Measurements from ENCODE around the gene GPNMB. TPM values are rescaled to one million over a fixed set of nuclear protein-coding genes. Genes with fewer than 3 reads are reported as not detected.
"Not testable (repeated sequence)": the region's sequence is repeated elsewhere in the genome, so short reads cannot be mapped to it uniquely, and the experiment has no call there.

The GPNMB gene
- total RNA-seq, 4 donors from 2014 or later: 91.3 to 294 (median 143) TPM

DNA sequence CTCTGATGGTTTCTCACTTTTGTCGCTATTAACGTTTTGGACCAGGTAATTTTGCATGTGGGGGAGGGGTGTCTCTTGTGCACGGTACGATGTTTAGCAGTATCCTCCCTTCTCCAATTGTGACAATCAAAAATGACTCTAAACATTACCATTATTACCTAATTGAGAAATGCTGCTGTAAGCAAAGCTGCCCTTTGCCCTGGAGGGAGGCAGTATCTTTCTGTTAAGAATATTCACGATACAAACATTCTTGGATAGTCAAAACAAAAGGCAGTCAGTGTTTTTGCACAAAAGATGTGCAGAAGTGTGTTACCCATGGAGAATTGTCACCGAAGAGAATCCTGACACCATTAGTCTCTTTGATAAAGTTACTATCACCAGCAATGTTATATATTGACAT, 62.2 kb downstream of the GPNMB start:
- ATAC-seq (ENCODE audit: low FRiP score) (no peak), DNase-seq (ENCODE audit: low spot score) (no peak)
- TF ChIP-seq, protein P1, sequence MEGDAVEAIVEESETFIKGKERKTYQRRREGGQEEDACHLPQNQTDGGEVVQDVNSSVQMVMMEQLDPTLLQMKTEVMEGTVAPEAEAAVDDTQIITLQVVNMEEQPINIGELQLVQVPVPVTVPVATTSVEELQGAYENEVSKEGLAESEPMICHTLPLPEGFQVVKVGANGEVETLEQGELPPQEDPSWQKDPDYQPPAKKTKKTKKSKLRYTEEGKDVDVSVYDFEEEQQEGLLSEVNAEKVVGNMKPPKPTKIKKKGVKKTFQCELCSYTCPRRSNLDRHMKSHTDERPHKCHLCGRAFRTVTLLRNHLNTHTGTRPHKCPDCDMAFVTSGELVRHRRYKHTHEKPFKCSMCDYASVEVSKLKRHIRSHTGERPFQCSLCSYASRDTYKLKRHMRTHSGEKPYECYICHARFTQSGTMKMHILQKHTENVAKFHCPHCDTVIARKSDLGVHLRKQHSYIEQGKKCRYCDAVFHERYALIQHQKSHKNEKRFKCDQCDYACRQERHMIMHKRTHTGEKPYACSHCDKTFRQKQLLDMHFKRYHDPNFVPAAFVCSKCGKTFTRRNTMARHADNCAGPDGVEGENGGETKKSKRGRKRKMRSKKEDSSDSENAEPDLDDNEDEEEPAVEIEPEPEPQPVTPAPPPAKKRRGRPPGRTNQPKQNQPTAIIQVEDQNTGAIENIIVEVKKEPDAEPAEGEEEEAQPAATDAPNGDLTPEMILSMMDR (IDR thresholded peaks at IDR 0.05): no peak

DNA sequence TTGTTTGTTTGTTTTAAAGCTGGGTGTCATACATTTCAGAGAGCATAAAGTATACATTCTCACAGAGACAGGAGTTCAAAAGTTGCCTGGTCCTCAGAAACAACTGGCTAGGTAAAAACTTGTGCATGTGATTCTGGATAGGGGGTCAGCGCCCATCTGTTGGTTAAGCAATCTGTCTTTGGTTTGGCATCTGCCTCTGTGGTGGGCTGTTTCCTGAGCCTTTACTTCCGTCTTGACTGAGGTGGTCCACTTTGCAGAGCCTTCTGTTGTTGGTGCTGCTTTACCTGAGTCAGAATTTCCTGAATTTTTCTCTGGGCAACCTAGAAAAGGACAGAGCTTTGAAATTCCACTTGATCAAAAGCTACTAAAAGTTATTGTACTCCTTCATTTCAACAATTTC, 65.6 kb downstream of the GPNMB start:
- not testable (repeated sequence) for ATAC-seq (ENCODE audit: low FRiP score); DNase-seq (ENCODE audit: low spot score)

DNA sequence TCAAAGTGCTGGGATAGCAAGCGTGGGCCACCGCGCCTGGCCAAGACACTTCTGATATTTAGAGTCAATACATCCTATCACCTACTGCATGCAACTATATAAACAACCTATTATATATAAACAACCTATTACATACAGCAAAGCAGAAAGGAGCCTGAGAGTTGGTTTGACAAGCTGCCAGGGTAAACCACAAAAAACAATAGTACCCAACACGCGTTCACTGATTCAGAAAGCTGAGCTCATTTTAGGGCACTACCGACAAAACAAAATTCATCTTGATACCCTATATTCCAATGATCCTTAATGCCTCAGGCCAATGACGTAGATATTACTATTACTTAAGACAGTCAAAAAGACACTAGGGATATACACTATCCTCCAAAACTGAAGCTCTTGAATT, 68.8 kb downstream of the GPNMB start:
- DNase-seq (ENCODE audit: low spot score) (no peak), ATAC-seq (ENCODE audit: low FRiP score) (no peak)
- TF ChIP-seq, protein P1 (IDR thresholded peaks at IDR 0.05): no peak

Other genes starting within 250 kb of the GPNMB start
- gene HYCC1, start 232.6 kb upstream of the GPNMB start, total RNA-seq: 100 to 1,000 TPM in 1 of 4 donors, 10 to 100 TPM in 3; 46.1 to 107 (median 65.2) TPM
- gene KLHL7, start 141.0 kb upstream of the GPNMB start, total RNA-seq: 10 to 100 TPM; 19.3 to 51.7 (median 24.9) TPM
- gene NUP42, start 64.7 kb upstream of the GPNMB start, total RNA-seq: 10 to 100 TPM; 16.3 to 37.3 (median 27.0) TPM
- gene MALSU1, start 52.6 kb downstream of the GPNMB start, total RNA-seq: 10 to 100 TPM; 42.4 to 70.6 (median 47.2) TPM
- 1 to 10 TPM in 2 of 4 donors, under 1 TPM in 2; 0.32 to 2.3 (median 1.4) TPM for gene IGF2BP3, start 223.7 kb downstream of the GPNMB start, total RNA-seq

Measured in omental fat pad (tissue), 4 donors.